Measurements from ENCODE around the gene PDE4A.
"Not testable (repeated sequence)": the region's sequence is repeated elsewhere in the genome, so short reads cannot be mapped to it uniquely, and the experiment has no call there.

PDE4A gene

GRCh38 chr19:10454267-10454666 is 33.9 kb downstream of the PDE4A start:
- TF ChIP-seq ZNF70 (CRISPR knock-in tag; IDR thresholded peaks at IDR 0.05) (no peak), CSDC2 (CRISPR knock-in tag; IDR thresholded peaks at IDR 0.05) (no peak), TOX (CRISPR knock-in tag; IDR thresholded peaks at IDR 0.05; ENCODE audit: borderline replicate concordance) (no peak), ZNF565 (CRISPR knock-in tag; conservative IDR thresholded peaks at IDR 0.05; ENCODE audit: low read depth) (no peak), ESRRG (CRISPR knock-in tag; IDR thresholded peaks at IDR 0.05) (no peak), SNAI2 (CRISPR knock-in tag; IDR thresholded peaks at IDR 0.05) (no peak), PPARA (CRISPR knock-in tag; IDR thresholded peaks at IDR 0.05; ENCODE audit: borderline replicate concordance) (no peak)
- peak; percentile 59 for ATAC-seq

DNA sequence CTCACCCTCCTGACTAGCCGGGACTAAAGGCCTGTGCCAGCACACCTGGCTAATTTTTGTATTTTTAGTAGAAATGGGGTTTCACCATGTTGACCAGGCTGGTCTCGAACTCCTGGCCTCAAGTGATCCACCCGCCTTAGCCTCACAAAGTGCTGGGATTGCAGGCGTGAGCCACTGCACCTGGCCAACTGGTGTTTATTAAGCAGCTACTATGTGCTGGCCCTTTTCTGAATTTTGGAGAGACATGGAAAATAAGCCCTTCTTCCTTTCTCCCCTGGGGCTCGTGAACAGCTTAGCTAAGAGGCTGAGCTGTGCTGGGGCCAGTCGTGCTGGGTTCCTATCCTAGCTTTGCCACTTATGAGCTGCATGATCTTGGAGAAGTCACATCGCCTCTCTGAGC is 38.4 kb downstream of the PDE4A start:
- ATAC-seq = not testable (repeated sequence)

DNA sequence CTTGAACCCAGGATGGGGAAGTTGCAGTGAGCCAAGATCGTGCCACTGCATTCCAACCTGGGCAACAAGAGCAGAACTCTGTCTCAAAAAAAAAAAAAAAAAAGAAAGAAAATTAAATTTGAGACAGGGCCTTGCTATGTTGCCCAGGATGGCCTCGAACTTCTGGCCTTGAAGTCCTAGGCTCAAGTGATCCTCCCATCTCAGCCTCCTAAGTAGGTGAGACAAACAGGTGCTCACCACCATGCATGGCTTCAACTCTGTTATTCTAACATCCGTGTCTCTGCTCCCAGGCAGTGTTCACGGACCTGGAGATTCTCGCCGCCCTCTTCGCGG is 40.3 kb downstream of the PDE4A start:
- TF ChIP-seq, protein P1, sequence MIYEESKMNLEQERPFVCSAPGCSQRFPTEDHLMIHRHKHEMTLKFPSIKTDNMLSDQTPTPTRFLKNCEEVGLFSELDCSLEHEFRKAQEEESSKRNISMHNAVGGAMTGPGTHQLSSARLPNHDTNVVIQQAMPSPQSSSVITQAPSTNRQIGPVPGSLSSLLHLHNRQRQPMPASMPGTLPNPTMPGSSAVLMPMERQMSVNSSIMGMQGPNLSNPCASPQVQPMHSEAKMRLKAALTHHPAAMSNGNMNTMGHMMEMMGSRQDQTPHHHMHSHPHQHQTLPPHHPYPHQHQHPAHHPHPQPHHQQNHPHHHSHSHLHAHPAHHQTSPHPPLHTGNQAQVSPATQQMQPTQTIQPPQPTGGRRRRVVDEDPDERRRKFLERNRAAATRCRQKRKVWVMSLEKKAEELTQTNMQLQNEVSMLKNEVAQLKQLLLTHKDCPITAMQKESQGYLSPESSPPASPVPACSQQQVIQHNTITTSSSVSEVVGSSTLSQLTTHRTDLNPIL (CRISPR knock-in tag; IDR thresholded peaks at IDR 0.05; ENCODE audit: low read depth) = no peak
- TF ChIP-seq BACH2 (CRISPR knock-in tag; IDR thresholded peaks at IDR 0.05; ENCODE audit: borderline replicate concordance) (no peak), RARB (CRISPR knock-in tag; IDR thresholded peaks at IDR 0.05) (no peak), ARNTL (CRISPR knock-in tag; IDR thresholded peaks at IDR 0.05; ENCODE audit: borderline replicate concordance, low read depth) (no peak), ISL1 (CRISPR knock-in tag; IDR thresholded peaks at IDR 0.05) (no peak), SNAI2 (CRISPR knock-in tag; IDR thresholded peaks at IDR 0.05) (no peak), ZFP30 (CRISPR knock-in tag; IDR thresholded peaks at IDR 0.05) (no peak), PPARA (CRISPR knock-in tag; IDR thresholded peaks at IDR 0.05; ENCODE audit: borderline replicate concordance) (no peak), PATZ1 (CRISPR knock-in tag; IDR thresholded peaks at IDR 0.05; ENCODE audit: borderline replicate concordance) (no peak), TCF4 (CRISPR knock-in tag; IDR thresholded peaks at IDR 0.05; ENCODE audit: borderline replicate concordance) (no peak), ZNF565 (CRISPR knock-in tag; conservative IDR thresholded peaks at IDR 0.05; ENCODE audit: low read depth) (no peak), ZNF70 (CRISPR knock-in tag; IDR thresholded peaks at IDR 0.05) (no peak), CSDC2 (CRISPR knock-in tag; IDR thresholded peaks at IDR 0.05) (no peak), ZNF8 (CRISPR knock-in tag; IDR thresholded peaks at IDR 0.05) (no peak)
- TF ChIP-seq, protein P2, sequence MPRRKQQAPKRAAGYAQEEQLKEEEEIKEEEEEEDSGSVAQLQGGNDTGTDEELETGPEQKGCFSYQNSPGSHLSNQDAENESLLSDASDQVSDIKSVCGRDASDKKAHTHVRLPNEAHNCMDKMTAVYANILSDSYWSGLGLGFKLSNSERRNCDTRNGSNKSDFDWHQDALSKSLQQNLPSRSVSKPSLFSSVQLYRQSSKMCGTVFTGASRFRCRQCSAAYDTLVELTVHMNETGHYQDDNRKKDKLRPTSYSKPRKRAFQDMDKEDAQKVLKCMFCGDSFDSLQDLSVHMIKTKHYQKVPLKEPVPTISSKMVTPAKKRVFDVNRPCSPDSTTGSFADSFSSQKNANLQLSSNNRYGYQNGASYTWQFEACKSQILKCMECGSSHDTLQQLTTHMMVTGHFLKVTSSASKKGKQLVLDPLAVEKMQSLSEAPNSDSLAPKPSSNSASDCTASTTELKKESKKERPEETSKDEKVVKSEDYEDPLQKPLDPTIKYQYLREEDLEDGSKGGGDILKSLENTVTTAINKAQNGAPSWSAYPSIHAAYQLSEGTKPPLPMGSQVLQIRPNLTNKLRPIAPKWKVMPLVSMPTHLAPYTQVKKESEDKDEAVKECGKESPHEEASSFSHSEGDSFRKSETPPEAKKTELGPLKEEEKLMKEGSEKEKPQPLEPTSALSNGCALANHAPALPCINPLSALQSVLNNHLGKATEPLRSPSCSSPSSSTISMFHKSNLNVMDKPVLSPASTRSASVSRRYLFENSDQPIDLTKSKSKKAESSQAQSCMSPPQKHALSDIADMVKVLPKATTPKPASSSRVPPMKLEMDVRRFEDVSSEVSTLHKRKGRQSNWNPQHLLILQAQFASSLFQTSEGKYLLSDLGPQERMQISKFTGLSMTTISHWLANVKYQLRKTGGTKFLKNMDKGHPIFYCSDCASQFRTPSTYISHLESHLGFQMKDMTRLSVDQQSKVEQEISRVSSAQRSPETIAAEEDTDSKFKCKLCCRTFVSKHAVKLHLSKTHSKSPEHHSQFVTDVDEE (CRISPR knock-in tag; IDR thresholded peaks at IDR 0.05) = no peak
- no peak for ATAC-seq

DNA sequence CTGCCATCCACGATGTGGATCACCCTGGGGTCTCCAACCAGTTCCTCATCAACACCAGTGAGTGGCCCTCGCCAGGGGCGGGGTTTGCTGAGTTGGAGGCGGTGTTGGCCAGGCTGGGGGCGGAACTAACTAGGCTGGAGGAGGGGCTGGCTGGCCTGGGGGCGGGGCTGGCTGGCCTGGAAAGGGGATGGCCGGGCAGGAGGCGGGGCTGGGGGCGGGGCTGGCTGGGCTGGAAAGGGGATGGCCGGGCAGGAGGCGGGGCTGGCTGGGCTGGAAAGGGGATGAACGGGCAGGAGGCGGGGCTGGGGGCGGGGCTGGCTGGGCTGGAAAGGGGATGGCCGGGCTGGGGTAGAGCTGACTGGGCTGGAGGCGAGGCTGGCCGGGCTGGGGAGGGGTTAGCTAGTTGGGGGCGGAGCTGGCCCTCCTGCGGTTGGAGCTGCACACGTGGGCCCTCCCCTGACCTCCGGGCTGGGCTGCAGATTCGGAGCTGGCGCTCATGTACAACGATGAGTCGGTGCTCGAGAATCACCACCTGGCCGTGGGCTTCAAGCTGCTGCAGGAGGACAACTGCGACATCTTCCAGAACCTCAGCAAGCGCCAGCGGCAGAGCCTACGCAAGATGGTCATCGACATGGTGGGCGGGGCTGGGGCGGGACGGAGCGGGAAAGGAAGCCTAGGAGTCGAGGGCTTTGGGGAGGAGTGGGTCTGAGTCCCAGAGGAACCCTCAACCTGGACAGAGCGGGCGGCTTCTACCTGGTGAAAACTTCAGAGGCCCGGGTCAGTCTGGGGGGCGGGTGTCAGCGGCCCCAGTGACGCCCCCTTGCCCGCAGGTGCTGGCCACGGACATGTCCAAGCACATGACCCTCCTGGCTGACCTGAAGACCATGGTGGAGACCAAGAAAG is 41.0 kb downstream of the PDE4A start:
- ATAC-seq = peak; percentile 99
- TF ChIP-seq ZFP30 (CRISPR knock-in tag; IDR thresholded peaks at IDR 0.05) (no peak), ISL1 (CRISPR knock-in tag; IDR thresholded peaks at IDR 0.05) (no peak), ZNF565 (CRISPR knock-in tag; conservative IDR thresholded peaks at IDR 0.05; ENCODE audit: low read depth) (no peak), RARB (CRISPR knock-in tag; IDR thresholded peaks at IDR 0.05) (no peak), ZC3H10 (CRISPR knock-in tag; IDR thresholded peaks at IDR 0.05) (no peak), ARNTL (CRISPR knock-in tag; IDR thresholded peaks at IDR 0.05; ENCODE audit: borderline replicate concordance, low read depth) (no peak), PPARA (CRISPR knock-in tag; IDR thresholded peaks at IDR 0.05; ENCODE audit: borderline replicate concordance) (no peak), POU6F1 (CRISPR knock-in tag; IDR thresholded peaks at IDR 0.05; ENCODE audit: borderline replicate concordance, low read depth) (no peak), ZFP3 (CRISPR knock-in tag; IDR thresholded peaks at IDR 0.05) (no peak), ESRRG (CRISPR knock-in tag; IDR thresholded peaks at IDR 0.05) (no peak), CSDC2 (CRISPR knock-in tag; IDR thresholded peaks at IDR 0.05) (no peak), GLIS3 (CRISPR knock-in tag; IDR thresholded peaks at IDR 0.05) (no peak), OSR1 (CRISPR knock-in tag; IDR thresholded peaks at IDR 0.05) (no peak), ZNF8 (CRISPR knock-in tag; IDR thresholded peaks at IDR 0.05) (no peak)
- TF ChIP-seq, protein P2 (CRISPR knock-in tag; IDR thresholded peaks at IDR 0.05) = no peak
- TF ChIP-seq, protein P1 (CRISPR knock-in tag; IDR thresholded peaks at IDR 0.05; ENCODE audit: low read depth) = no peak
